ENCODE results near the gene LRFN5.

LRFN5 gene

GRCh38 chr14:41916313-41916712 is 309.6 kb downstream of the LRFN5 start:
- TF ChIP-seq POLR2AphosphoS5 (IDR thresholded peaks at IDR 0.05; ENCODE audit: low read depth, low read length) (no peak), TAF1 (IDR thresholded peaks at IDR 0.05; ENCODE audit: borderline replicate concordance, low read depth, low read length) (no peak), POLR2A (IDR thresholded peaks at IDR 0.05; ENCODE audit: low read depth, low read length) (no peak)
- DNase-seq (ENCODE audit: insufficient read length) (no peak), FAIRE-seq (no peak)

GRCh38 chr14:41925409-41925808 is 318.7 kb downstream of the LRFN5 start:
- DNase-seq (ENCODE audit: insufficient read length) (no peak), FAIRE-seq (no peak)

GRCh38 chr14:41950428-41951151 is 343.9 kb downstream of the LRFN5 start:
- DNase-seq (ENCODE audit: insufficient read length) (no peak), FAIRE-seq (no peak)
- no peak for TF ChIP-seq TAF1 (IDR thresholded peaks at IDR 0.05; ENCODE audit: borderline replicate concordance, low read depth, low read length)
- no peak for TF ChIP-seq POLR2A (IDR thresholded peaks at IDR 0.05; ENCODE audit: low read depth, low read length)
- no peak for TF ChIP-seq POLR2AphosphoS5 (IDR thresholded peaks at IDR 0.05; ENCODE audit: low read depth, low read length)

More at GRCh38 chr14:41925409-41925808, 318.7 kb downstream of the LRFN5 start:
- no peak for TF ChIP-seq TAF1 (IDR thresholded peaks at IDR 0.05; ENCODE audit: borderline replicate concordance, low read depth, low read length)
- TF ChIP-seq POLR2AphosphoS5 (IDR thresholded peaks at IDR 0.05; ENCODE audit: low read depth, low read length): no peak
- no peak for TF ChIP-seq POLR2A (IDR thresholded peaks at IDR 0.05; ENCODE audit: low read depth, low read length)
